KMS-11 (cell line): ENCODE results near the gene CELF1.

Source experiments
- H2AFZ ChIP-seq: fragments of 200-600 bp; sonication (generic); 2 replicates; pipeline ENCODE4 v1.6.1; 2016; ENCODE audit warnings: antibody characterized with exemption, mixed run types, low read depth
- H3K27ac ChIP-seq: fragments of 200-600 bp; sonication (generic); 2 replicates; pipeline ENCODE4 v1.6.1; 2016; ENCODE audit warnings: mild to moderate bottlenecking, mixed run types
- H3K27me3 ChIP-seq: fragments of 200-600 bp; sonication (generic); 2 replicates; pipeline ENCODE4 v1.6.1; 2017; ENCODE audit warnings: mild to moderate bottlenecking, low read depth, mixed run types, moderate library complexity; ENCODE audit not compliant: insufficient read depth
- H3K36me3 ChIP-seq: fragments of 200-600 bp; sonication (generic); 2 replicates; pipeline ENCODE4 v1.6.1; 2017; ENCODE audit warnings: mild to moderate bottlenecking, mixed run types; ENCODE audit not compliant: insufficient read depth
- H3K4me1 ChIP-seq: fragments of 200-600 bp; sonication (generic); 2 replicates; pipeline ENCODE4 v1.6.1; 2016; ENCODE audit warnings: mild to moderate bottlenecking, low read depth, mixed run types; ENCODE audit not compliant: poor library complexity, severe bottlenecking
- H3K4me2 ChIP-seq: fragments of 200-600 bp; sonication (generic); 2 replicates; pipeline ENCODE4 v1.7.0; 2016; ENCODE audit warnings: mild to moderate bottlenecking, mixed run types
- H3K4me3 ChIP-seq: fragments of 200-600 bp; sonication (generic); IDR thresholded peaks from 2 replicates; pipeline ENCODE4 v1.6.1; 2017; ENCODE audit warnings: low read depth, low read length, mixed read lengths; ENCODE audit not compliant: insufficient read depth
- H3K79me2 ChIP-seq: fragments of 200-600 bp; sonication (generic); 2 replicates; pipeline ENCODE4 v1.6.1; 2016; ENCODE audit warnings: low read depth, mixed run types; ENCODE audit not compliant: insufficient read depth
- H3K9ac ChIP-seq: fragments of 200-600 bp; sonication (generic); 2 replicates; pipeline ENCODE4 v1.6.1; 2016; ENCODE audit warnings: mild to moderate bottlenecking, mixed run types
- H4K20me1 ChIP-seq: fragments of 200-600 bp; sonication (generic); 2 replicates; pipeline ENCODE4 v1.6.1; 2016; ENCODE audit warnings: mild to moderate bottlenecking, mixed run types; ENCODE audit not compliant: insufficient read depth
- CTCF ChIP-seq: fragments of 200-600 bp; sonication (generic); conservative IDR thresholded peaks from 2 replicates; pipeline ENCODE4 v1.6.1; 2017; ENCODE audit warnings: low read depth, mild to moderate bottlenecking, antibody characterized with exemption, low read length, moderate library complexity, mixed read lengths

The CELF1 gene

DNA sequence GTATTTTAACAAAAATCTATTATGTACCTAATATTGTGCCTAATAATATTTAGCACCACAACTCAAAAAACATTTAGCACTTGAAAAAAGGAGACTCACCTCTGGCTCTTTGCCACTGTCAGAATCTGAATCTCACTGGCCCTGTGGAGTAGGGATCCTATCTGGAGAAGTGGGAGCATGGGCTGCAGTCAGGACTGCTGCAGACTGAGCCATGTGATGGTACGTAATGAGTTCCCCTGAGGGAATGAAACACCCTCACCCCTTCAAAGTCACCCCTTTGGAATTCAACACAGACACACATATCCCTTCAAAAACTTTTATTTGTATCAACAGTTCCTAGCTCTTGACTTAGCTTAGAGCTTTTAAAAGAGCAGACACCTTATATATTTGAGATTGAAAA, 19.0 kb upstream of the CELF1 start:
- Histone ChIP-seq H3K79me2 (peaks cover 19% of the 10 kb centered on the region; the same call in 1 of the 2 replicates), H3K4me3 (no peak overlapping the region), H3K27ac (no peak overlapping the region), H3K36me3 (peaks cover 4% of the 10 kb centered on the region; the same call in 1 of the 2 replicates), H4K20me1 (no peaks in the 10 kb centered on the region), H3K4me2 (no peak overlapping the region), H3K4me1 (peaks cover 2% of the 10 kb centered on the region), H3K9ac (no peak overlapping the region), H2AFZ (no peak overlapping the region), H3K27me3 (no peaks in the 10 kb centered on the region)
- TF ChIP-seq CTCF = no peak

- TF ChIP-seq CTCF = no peak
- H3K4me2 ChIP-seq = no peak overlapping the region
- H3K4me1 ChIP-seq = peaks cover 7% of the 10 kb centered on the region
- H3K27me3 ChIP-seq = no peaks in the 10 kb centered on the region
- peaks cover 25% of the 10 kb centered on the region; the same call in 1 of the 2 replicates for H3K79me2 ChIP-seq
- H3K4me3 ChIP-seq = no peak overlapping the region
- H3K27ac ChIP-seq = no peak overlapping the region
- H3K36me3 ChIP-seq = 0 out of 2 replicates have a peak, but pooled peaks cover 4% of the 10 kb centered on the region
- no peak overlapping the region for H3K9ac ChIP-seq
- H2AFZ ChIP-seq = no peak overlapping the region
- no peaks in the 10 kb centered on the region for H4K20me1 ChIP-seq
Observed at GRCh38 chr11:47571357-47571729, 18.4 kb upstream of the CELF1 start.

- H3K4me1 ChIP-seq = peaks cover 7% of the 10 kb centered on the region
- no peaks in the 10 kb centered on the region for H4K20me1 ChIP-seq
- no peak overlapping the region for H3K27ac ChIP-seq
- H3K27me3 ChIP-seq = no peaks in the 10 kb centered on the region
- no peak overlapping the region for H3K4me2 ChIP-seq
- no peak overlapping the region for H2AFZ ChIP-seq
- H3K4me3 ChIP-seq = no peak overlapping the region
- 0 out of 2 replicates have a peak, but pooled peaks cover 4% of the 10 kb centered on the region for H3K36me3 ChIP-seq
- peaks cover 29% of the 10 kb centered on the region; the same call in 1 of the 2 replicates for H3K79me2 ChIP-seq
- no peak overlapping the region for H3K9ac ChIP-seq
- TF ChIP-seq CTCF = no peak
Observed at GRCh38 chr11:47570651-47571356, 17.9 kb upstream of the CELF1 start.

- Histone ChIP-seq H3K4me3 (no peak overlapping the region), H4K20me1 (no peaks in the 10 kb centered on the region), H3K4me1 (peaks cover 10% of the 10 kb centered on the region), H3K79me2 (peaks cover 31% of the 10 kb centered on the region; the same call in 1 of the 2 replicates), H3K27me3 (no peaks in the 10 kb centered on the region), H3K4me2 (no peak overlapping the region), H3K9ac (no peak overlapping the region), H3K27ac (no peak overlapping the region), H2AFZ (no peak overlapping the region), H3K36me3 (0 out of 2 replicates have a peak, but pooled peaks cover 4% of the 10 kb centered on the region)
- TF ChIP-seq CTCF = no peak
Observed at GRCh38 chr11:47569646-47570045, 16.7 kb upstream of the CELF1 start.
